HG02885 (cell line): ENCODE data around the gene TOR1A.
"Not testable (repeated sequence)": the region's sequence is repeated elsewhere in the genome, so short reads cannot be mapped to it uniquely, and the experiment has no call there.

ENCODE experiments used
- ATAC-seq: cut with Tn5 transposase; IDR thresholded peaks from one replicate; pipeline ENCODE4 v1.9.1; 2021; ENCODE audit warnings: mild to moderate bottlenecking; ENCODE audit not compliant: unreplicated experiment, poor library complexity

Gene TOR1A

DNA sequence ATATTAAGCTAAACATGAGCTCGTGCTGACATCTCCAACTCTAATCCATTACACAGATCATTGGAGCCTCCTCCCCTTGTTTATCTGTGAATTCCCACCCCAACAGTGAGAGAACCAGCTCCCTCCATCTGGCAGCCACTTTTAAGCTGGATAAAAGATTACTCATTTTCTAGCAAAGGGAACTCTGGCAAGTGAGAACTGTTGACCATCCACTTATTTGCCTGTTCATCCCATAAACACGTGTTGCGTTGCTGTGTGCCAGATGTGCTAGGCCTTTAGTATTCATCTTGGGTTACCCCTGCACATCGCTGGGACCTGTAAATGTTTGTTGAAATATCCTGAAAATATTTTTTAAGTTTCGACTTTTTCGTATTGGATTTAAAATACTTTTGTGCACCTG lies 2.4 kb upstream of the TOR1A start:
- ATAC-seq, result no peak

- ATAC-seq, result no peak
Observed at GRCh38 chr9:129823542-129823934, 398 bp downstream of the TOR1A start.

- no peak for ATAC-seq
Observed at GRCh38 chr9:129822898-129823541, 916 bp downstream of the TOR1A start.

- ATAC-seq, result no peak
Observed at GRCh38 chr9:129816501-129817435, 7.2 kb downstream of the TOR1A start.

- no peak for ATAC-seq
Observed at GRCh38 chr9:129815278-129815677, 8.7 kb downstream of the TOR1A start.

DNA sequence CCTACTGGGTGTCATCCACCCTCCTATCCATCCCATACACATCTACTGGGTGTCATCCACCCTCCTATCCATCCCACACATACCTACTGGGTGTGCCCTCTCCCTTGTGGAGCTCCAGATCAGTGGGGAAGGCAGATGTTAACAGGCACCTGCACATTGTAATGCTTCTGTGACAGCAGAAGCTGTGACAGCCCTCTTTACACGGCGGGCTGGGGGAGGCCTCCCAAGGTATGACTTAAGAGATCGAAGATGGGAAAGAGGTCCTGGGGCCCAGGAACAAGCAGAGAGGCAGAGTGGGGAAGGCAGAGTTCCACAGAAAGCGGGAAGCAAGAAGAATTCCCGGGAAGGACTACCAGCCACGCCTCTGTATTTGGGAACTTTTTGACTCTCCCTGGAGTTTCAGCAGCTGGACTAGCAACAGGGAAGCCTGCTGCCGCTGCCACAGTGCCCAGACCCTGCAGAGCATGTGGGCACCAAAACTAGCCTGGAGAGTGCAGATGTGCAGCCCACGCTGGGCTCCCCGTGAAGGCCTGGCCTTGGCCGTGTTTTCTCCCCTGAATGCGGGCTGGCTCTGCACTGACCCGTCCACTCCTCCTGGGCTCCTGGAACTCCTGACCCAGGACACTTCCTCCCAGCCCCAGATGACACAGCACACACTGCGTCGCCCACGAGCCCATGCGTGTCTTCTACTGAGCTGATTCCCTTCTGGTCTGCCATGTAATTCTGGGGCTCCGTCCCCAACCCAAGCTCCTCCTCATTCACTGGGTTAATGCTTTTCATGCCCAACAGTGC lies 9.3 kb downstream of the TOR1A start:
- ATAC-seq, result no peak

GRCh38 chr9:129813661-129814060 lies 10.3 kb downstream of the TOR1A start:
- no peak for ATAC-seq

- ATAC-seq, result no peak
Observed at GRCh38 chr9:129812385-129812784, 11.6 kb downstream of the TOR1A start.

- ATAC-seq, result no peak
Observed at GRCh38 chr9:129811967-129812363, 12.0 kb downstream of the TOR1A start.

GRCh38 chr9:129810788-129811187 lies 13.1 kb downstream of the TOR1A start:
- ATAC-seq, result no peak

DNA sequence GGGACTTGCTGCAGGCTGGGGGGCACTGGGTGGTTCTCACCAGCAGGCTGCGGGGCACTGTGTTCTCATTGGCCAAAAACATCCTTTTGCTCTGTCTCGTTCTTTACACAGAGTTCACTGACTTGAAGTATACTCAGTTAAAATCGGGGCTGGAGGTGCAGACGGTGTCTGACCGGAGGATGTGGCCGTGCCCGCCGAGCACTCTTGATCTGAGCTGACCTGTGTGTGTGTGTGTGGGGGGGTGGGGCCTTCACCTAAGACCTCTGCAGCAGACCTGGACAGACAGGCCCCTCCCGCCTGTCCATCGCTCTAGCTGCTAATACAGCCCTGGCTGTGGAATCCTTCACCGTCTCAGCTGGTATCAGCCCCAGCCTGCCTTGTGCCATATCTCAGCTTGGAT lies 13.8 kb downstream of the TOR1A start:
- no peak for ATAC-seq

DNA sequence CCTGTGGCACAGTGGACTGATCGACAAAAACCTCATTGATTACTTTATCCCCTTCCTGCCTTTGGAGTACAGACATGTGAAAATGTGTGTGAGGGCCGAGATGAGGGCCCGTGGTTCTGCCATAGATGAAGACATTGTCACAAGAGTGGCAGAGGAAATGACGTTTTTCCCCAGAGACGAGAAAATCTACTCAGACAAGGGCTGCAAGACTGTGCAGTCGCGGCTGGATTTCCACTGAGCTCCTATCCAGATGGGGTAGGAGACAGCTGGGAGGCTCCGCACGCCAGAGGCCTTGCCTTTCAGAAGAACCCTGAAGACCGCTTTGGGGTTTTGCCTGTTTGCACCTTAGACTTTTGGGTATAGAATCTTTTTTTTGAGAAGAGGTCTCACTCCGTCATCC lies 14.6 kb downstream of the TOR1A start:
- ATAC-seq, result no peak

- ATAC-seq, result no peak
Observed at GRCh38 chr9:129806061-129806460, 17.9 kb downstream of the TOR1A start.

DNA sequence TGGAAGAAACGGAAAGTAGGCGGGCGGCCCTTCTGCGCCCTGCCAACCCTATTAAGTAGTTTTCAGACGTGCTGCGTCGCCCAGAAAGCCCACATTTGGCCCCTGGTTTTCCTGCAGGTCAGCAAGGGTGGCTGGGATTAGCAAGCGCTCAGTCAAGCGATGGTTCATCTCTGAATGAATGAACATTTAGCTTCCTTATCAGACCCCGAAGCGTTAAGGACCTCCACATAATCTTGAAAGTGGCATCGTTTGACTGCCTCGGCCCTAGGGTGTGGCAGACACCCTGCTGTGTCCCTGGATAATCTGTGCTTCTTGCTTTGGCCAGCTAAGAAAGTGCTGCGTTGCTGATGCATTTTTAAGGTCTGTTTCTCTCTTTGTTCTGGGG lies 20.3 kb downstream of the TOR1A start:
- peak; percentile 11 for ATAC-seq

GRCh38 chr9:129802833-129803675 lies 20.9 kb downstream of the TOR1A start, which contains the start of gene TOR1B:
TOR1B (plus strand) TSS chr9:129803184; CDS start chr9:129803213, 29 bp downstream.
- ATAC-seq, result peak; percentile 92

GRCh38 chr9:129801504-129801903 lies 22.4 kb downstream of the TOR1A start:
- ATAC-seq, result no peak

DNA sequence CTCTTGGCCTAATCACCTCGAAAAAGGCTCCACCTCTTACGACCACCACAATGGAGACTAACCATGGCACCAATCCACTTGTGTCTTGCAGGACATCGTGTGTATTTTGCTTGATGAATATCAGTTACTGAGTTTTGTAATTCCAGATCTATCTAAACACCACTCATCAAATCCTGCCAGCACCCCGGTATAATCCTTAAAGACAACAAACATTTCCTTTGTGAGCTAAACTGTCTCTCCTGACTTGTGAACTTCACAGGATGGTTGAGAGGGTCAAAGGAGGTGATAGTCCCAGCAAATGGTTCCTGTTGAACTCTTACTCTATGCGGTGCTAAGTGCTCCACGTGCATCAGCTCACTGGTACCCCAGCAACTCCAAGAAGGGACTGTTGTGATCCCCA lies 25.0 kb downstream of the TOR1A start:
- ATAC-seq, result no peak

GRCh38 chr9:129796029-129796428 lies 27.9 kb downstream of the TOR1A start:
- not testable (repeated sequence) for ATAC-seq

- ATAC-seq, result no peak
Observed at GRCh38 chr9:129794549-129794948, 29.4 kb downstream of the TOR1A start.

DNA sequence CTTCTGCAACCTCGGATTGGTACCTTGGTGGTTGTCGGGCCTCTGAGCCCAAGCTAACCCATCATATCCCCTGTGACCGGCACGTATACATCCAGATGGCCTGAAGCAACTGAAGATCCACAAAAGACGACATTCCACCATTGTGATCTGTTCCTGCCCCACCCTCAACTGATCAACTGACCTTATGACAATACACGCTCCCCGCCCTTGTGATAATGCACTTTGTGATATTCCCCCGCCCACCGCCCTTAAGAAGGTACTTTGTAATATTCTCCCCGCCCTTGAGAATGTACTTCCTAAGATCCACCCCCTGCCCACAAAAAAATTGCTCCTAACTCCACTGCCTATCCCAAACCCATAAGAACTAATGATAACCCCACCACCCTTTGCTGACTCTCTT lies 37.5 kb downstream of the TOR1A start:
- ATAC-seq, result no peak
